HFF-Myc (cell line): ENCODE data around the gene DZANK1.

Experiments
- DNase-seq: peaks from one replicate; pipeline ENCODE4 v3.0.0-alpha.2; 2011; ENCODE audit warnings: low read depth; ENCODE audit errors: extremely low read depth
- H3K4me3 ChIP-seq: replicated peaks from 2 replicates; pipeline ENCODE4 v1.5.1; 2011; ENCODE audit warnings: low read depth, mild to moderate bottlenecking, control low read depth, low read length
- TF ChIP-seq, protein P1 (sequence below): IDR thresholded peaks from 2 replicates; pipeline ENCODE4 v1.5.1; 2012; ENCODE audit warnings: mild to moderate bottlenecking, low read depth, low read length, control low read depth; ENCODE audit errors: missing control alignments

DZANK1 gene

DNA sequence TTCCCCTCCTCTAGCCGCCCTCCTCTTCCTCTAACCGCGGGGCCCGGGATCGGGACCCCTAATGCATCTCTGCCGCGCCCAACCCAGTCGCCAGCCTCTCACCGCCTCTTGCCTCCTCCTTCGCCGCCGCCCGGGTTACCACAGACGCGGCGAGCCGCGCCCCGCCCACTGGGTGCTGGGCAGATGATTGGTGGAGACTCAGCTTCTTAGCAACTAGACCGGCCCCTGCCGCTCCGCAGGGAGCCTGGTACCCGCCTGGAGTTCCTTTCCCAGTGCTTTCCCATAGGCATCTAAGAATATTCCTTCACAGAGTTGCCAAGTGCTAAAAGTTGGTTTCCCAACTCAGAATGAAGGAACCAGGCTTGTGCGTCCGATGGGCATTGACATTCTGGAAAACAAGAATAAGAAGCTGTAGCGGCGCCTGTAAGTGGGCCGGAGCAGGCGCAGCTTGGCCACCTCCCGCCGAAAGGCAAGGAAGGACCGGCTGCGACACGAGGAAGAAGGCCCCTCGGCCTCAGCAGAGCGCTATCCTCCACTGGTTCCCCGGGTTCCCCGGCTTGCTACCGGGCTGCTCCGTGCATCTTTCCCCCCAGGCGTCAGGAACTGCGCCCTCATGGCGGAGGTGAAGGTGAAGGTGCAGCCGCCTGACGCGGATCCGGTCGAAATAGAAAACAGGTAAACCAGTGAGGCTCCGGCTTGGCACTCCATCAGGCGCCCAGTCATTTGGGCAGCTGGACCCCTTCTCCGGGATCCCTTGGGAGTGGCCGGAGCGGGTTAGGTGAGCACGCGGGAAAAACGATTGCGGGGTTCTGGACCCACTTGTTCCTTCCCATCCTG lies at the start of gene DZANK1, which contains the start of gene POLR3F:
Gene DZANK1 (minus strand): TSS at position 137 of the 837 bp plus-strand sequence. CDS start 1,672 bp downstream, outside the sequence.
Gene POLR3F (plus strand): TSS at position 497 of the 837 bp plus-strand sequence. CDS start 117 bp downstream, at position 614.
- peak; percentile 86 for DNase-seq
- peak within 1 kb of the TSS; percentile 68 for H3K4me3 ChIP-seq
- TF ChIP-seq, protein P1, sequence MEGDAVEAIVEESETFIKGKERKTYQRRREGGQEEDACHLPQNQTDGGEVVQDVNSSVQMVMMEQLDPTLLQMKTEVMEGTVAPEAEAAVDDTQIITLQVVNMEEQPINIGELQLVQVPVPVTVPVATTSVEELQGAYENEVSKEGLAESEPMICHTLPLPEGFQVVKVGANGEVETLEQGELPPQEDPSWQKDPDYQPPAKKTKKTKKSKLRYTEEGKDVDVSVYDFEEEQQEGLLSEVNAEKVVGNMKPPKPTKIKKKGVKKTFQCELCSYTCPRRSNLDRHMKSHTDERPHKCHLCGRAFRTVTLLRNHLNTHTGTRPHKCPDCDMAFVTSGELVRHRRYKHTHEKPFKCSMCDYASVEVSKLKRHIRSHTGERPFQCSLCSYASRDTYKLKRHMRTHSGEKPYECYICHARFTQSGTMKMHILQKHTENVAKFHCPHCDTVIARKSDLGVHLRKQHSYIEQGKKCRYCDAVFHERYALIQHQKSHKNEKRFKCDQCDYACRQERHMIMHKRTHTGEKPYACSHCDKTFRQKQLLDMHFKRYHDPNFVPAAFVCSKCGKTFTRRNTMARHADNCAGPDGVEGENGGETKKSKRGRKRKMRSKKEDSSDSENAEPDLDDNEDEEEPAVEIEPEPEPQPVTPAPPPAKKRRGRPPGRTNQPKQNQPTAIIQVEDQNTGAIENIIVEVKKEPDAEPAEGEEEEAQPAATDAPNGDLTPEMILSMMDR = no peak

DNA sequence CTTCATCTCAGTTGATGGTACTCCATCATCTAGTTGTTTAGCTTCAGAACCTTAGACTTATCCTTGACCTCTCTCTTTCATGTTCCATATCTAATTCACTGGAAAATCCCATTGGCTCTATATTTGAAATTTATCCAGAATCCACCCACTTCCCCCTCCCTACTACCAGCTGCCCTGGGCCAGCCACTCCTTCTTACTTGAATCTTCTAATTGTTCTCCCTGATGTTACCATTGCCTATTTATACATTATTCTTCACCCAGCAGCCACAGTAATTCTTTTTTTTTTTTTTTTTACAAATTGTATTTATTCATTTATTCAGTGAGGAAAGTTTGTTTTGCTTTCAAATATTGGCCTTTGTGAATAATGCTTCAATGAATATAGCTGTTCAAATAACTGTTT lies 49.1 kb upstream of the DZANK1 start:
- TF ChIP-seq, protein P1 = no peak
- no peak for DNase-seq
- H3K4me3 ChIP-seq = no peak overlapping the region

DNA sequence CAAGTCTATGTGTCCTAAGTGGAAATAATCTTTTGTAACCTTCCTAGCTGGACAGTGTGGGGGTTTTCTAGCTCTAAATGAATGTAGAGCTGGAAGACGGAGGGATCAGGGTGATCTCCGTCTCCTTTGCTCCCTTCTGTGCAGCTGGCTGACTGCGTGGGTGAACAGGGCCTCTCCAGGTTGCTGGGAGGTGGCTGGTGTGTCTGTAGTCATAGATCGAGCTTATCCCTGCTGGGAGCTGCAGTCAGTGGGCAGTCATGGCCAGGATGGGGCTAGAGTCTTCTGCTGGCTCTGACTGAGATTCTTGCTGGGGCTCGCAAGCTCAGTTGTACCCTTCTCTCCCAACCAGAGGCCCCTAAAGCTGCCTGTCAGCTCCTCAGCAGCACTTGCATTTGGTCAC lies 47.3 kb upstream of the DZANK1 start:
- TF ChIP-seq, protein P1 = no peak
- no peak for DNase-seq
- H3K4me3 ChIP-seq = no peak overlapping the region

DNA sequence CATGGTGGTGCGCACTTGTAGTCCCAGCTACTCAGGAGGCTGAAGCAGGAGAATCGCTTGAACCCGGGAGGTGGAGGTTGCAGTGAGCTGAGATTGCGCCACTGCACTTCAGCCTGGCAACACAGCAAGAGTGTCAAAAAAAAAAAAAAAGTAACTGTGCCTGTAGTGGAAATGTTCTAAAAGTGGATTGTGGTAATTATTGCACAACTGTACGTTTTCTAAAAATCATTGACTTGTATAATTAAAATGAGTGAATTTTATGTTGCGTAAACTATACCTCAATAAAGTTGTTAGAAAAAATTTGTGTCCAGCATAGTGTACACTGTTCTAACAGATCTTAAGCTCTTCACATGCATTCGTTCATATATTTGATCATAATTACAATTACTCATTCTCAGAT lies 46.4 kb upstream of the DZANK1 start:
- DNase-seq = no peak
- no peak overlapping the region for H3K4me3 ChIP-seq
- TF ChIP-seq, protein P1 = no peak

DNA sequence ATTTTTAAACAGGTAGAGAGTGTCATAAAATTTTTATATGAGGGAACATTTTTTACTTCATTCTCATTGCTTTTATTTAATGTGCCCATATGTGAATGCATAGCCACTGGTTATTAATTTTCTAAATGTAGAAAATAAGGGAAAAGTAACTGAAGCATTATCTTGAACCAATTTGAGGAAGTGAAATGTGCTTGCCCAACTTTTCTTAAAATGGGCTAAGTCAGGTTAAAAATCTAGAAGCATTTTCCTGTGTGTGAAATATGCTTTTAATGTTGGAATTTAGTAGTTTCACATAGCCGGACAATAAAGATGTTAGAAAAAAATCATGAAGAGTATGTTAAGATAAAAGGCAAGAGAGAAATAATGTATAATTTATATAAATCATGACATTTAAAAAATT lies 44.7 kb upstream of the DZANK1 start:
- no peak for DNase-seq
- TF ChIP-seq, protein P1 = no peak
- H3K4me3 ChIP-seq = no peak overlapping the region

DNA sequence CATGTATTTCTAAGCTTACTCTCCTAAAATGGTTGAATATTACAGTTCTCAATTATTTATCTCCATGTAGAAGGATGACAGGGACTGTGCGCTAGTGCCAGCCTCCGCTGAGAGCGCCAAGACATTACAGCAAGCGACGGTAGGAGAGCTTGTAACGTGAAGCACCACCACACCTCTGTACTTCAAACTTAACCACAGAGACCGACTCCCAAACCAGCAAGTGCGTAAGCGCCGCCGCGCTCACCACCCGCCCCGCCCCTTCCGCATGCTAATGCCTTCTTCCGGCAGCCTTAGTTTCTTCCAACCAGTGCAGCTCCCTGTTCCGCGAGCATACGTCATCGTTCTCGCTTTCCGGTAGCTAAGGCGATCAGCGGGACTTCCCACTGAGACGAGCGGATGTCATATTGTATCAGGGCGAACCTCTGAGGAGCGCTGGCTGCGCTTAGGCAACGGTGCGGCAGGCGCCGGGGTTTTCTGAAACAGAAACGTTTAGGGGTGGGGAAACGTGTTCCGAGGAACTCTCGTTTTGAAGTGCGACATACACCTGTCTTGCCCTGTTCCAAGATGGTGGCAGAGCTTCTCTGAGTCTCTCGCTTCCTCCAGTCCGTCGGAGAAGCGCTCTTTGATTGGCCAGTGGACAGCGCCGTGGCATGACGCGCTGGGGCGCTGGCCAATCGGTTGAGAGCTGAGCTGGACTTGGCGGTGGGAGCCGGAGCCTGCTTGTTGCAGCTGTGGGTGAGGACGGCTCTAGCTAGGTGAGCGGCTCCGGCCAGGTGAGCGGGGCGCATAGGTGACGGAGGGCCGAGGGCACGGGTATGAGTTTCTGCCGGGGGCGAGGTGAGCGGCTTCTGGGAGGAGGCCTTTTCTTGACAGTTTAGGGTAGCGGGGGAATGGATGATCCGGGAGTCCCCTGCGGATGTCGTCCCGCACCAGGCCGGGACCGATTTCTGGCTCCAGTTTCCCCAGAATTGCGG lies 40.7 kb upstream of the DZANK1 start, which contains the start of gene SEC23B:
Gene SEC23B (plus strand): TSS at position 723 of the 974 bp plus-strand sequence. CDS start 2,896 bp downstream, outside the sequence.
- peak within 1 kb of the TSS; percentile 66 for H3K4me3 ChIP-seq
- peak; percentile 94 for DNase-seq
- TF ChIP-seq, protein P1 = no peak
